SU-DHL-6 (cell line): ENCODE data around the gene UBE2E2.

Experiments used
- H2AFZ ChIP-seq: fragments of 200-600 bp; sonication (generic); 2 replicates; pipeline ENCODE4 v1.6.1; 2014; ENCODE audit warnings: low read depth, mild to moderate bottlenecking, moderate library complexity, mixed read lengths, antibody characterized with exemption, low read length; ENCODE audit not compliant: severe bottlenecking
- H3F3A ChIP-seq: fragments of 200-600 bp; shearing (Covaris generic); 2 replicates; pipeline ENCODE4 v1.6.0; 2016; ENCODE audit warnings: antibody characterized with exemption, mild to moderate bottlenecking; ENCODE audit not compliant: insufficient read depth
- H3K27ac ChIP-seq: fragments of 200-600 bp; sonication (generic); 2 replicates; pipeline ENCODE4 v1.5.1; 2016; ENCODE audit warnings: low read depth, mild to moderate bottlenecking, low read length, moderate library complexity, mixed read lengths
- H3K27me3 ChIP-seq: fragments of 200-600 bp; sonication (generic), shearing (Covaris generic); 2 replicates; pipeline ENCODE4 v1.6.0; 2014; ENCODE audit warnings: mild to moderate bottlenecking, low read length
- H3K36me3 ChIP-seq: fragments of 200-600 bp; sonication (generic); 2 replicates; pipeline ENCODE4 v1.6.1; 2014; ENCODE audit warnings: mild to moderate bottlenecking, low read length, mixed read lengths
- H3K4me2 ChIP-seq: fragments of 300-600, 200-600 bp; shearing (Covaris generic), sonication (generic); 2 replicates; pipeline ENCODE4 v1.6.0; 2014; ENCODE audit warnings: low read length, low read depth, mild to moderate bottlenecking; ENCODE audit not compliant: poor library complexity, severe bottlenecking
- H3K4me3 ChIP-seq: fragments of 200-600 bp; sonication (generic); 2 replicates; pipeline ENCODE4 v1.5.1; 2014; ENCODE audit warnings: antibody characterized with exemption, low read length, mild to moderate bottlenecking, mixed read lengths; ENCODE audit not compliant: insufficient read depth, poor library complexity, severe bottlenecking
- H3K79me2 ChIP-seq: fragments of 200-600 bp; sonication (generic); 2 replicates; pipeline ENCODE4 v1.6.1; 2014; ENCODE audit warnings: mild to moderate bottlenecking, low read length, moderate library complexity; ENCODE audit not compliant: insufficient read depth
- H3K9ac ChIP-seq: fragments of 200-600 bp; sonication (generic); 2 replicates; pipeline ENCODE4 v1.7.0; 2014; ENCODE audit warnings: mild to moderate bottlenecking, low read length
- H3K9me2 ChIP-seq: fragments of 200-600 bp; sonication (generic); replicated peaks from 2 replicates; pipeline ENCODE4 v1.6.1; 2014; ENCODE audit warnings: low read length; ENCODE audit not compliant: insufficient read depth
- H3K9me3 ChIP-seq: fragments of 200-600 bp; sonication (generic); 2 replicates; pipeline ENCODE4 v1.6.1; 2014; ENCODE audit warnings: low read length, mixed read lengths; ENCODE audit not compliant: insufficient read depth
- H4K20me1 ChIP-seq: fragments of 200-600 bp; sonication (generic); 2 replicates; pipeline ENCODE4 v1.6.1; 2014; ENCODE audit warnings: low read depth, mild to moderate bottlenecking, antibody characterized with exemption, low read length, moderate library complexity, mixed read lengths
- EZH2phosphoT487 ChIP-seq: fragments of 200-600 bp; sonication (generic), shearing (Covaris generic); conservative IDR thresholded peaks from 2 replicates; pipeline ENCODE4 v1.6.1; 2018; ENCODE audit warnings: mild to moderate bottlenecking, antibody characterized with exemption, low read length, moderate library complexity, mixed read lengths
- TF ChIP-seq, protein P1 (sequence below): fragments of 200-600 bp; sonication (generic); IDR thresholded peaks from one replicate; pipeline ENCODE4 v1.5.1; 2017; ENCODE audit warnings: antibody characterized with exemption, mild to moderate bottlenecking, low read length, moderate library complexity; ENCODE audit not compliant: insufficient read depth, poor library complexity, severe bottlenecking

UBE2E2 gene

DNA sequence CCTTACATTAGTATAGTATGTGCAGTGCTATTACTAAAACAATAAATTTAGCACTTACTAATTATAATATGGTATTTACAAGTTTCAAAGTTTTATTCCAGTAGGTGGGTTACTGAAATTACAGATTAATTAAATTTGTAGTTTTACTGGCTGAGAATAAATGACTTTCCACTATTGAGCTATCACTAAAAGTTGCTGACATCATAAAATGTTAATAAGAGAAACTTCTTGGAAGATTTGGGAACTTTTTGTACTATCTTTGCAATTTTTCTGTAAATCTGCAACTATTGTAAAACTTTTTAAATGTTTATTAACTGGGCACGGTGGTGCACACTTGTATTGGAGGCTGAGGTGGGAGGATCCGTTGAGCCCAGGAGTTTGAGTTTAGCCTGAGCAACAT is 247.7 kb downstream of the UBE2E2 start:
- Histone ChIP-seq H3K9me3 (no peaks in the 10 kb centered on the region), H3K27ac (no peak overlapping the region), H4K20me1 (0 out of 2 replicates have a peak, but pooled peaks cover 11% of the 10 kb centered on the region), H2AFZ (no peak overlapping the region), H3K4me3 (no peak overlapping the region), H3K9me2 (no peaks in the 10 kb centered on the region), H3K79me2 (no peaks in the 10 kb centered on the region), H3K9ac (no peak overlapping the region), H3K36me3 (no peaks in the 10 kb centered on the region), H3F3A (no peaks in the 10 kb centered on the region), H3K27me3 (no peaks in the 10 kb centered on the region), H3K4me2 (no peak overlapping the region)
- TF ChIP-seq, protein P1, sequence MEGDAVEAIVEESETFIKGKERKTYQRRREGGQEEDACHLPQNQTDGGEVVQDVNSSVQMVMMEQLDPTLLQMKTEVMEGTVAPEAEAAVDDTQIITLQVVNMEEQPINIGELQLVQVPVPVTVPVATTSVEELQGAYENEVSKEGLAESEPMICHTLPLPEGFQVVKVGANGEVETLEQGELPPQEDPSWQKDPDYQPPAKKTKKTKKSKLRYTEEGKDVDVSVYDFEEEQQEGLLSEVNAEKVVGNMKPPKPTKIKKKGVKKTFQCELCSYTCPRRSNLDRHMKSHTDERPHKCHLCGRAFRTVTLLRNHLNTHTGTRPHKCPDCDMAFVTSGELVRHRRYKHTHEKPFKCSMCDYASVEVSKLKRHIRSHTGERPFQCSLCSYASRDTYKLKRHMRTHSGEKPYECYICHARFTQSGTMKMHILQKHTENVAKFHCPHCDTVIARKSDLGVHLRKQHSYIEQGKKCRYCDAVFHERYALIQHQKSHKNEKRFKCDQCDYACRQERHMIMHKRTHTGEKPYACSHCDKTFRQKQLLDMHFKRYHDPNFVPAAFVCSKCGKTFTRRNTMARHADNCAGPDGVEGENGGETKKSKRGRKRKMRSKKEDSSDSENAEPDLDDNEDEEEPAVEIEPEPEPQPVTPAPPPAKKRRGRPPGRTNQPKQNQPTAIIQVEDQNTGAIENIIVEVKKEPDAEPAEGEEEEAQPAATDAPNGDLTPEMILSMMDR: no peak
- TF ChIP-seq EZH2phosphoT487: no peak

GRCh38 chr3:23452408-23452807 is 249.3 kb downstream of the UBE2E2 start:
- no peaks in the 10 kb centered on the region for H3K79me2 ChIP-seq
- H3K4me3 ChIP-seq: no peak overlapping the region
- H3K9me3 ChIP-seq: no peaks in the 10 kb centered on the region
- 0 out of 2 replicates have a peak, but pooled peaks cover 9% of the 10 kb centered on the region for H4K20me1 ChIP-seq
- no peaks in the 10 kb centered on the region for H3K9me2 ChIP-seq
- no peak overlapping the region for H3K27ac ChIP-seq
- H2AFZ ChIP-seq: no peak overlapping the region
- no peaks in the 10 kb centered on the region for H3K27me3 ChIP-seq
- H3K9ac ChIP-seq: no peak overlapping the region
- no peak for TF ChIP-seq EZH2phosphoT487
- TF ChIP-seq, protein P1: no peak
- H3K4me2 ChIP-seq: no peak overlapping the region
- H3F3A ChIP-seq: no peaks in the 10 kb centered on the region
- H3K36me3 ChIP-seq: no peaks in the 10 kb centered on the region

- Histone ChIP-seq H3K36me3 (no peaks in the 10 kb centered on the region), H4K20me1 (0 out of 2 replicates have a peak, but pooled peaks cover 8% of the 10 kb centered on the region), H3K9me2 (no peaks in the 10 kb centered on the region), H3K9ac (no peak overlapping the region), H3K27ac (no peak overlapping the region), H3K79me2 (no peaks in the 10 kb centered on the region), H3K4me2 (no peak overlapping the region), H2AFZ (no peak overlapping the region), H3K27me3 (no peaks in the 10 kb centered on the region), H3F3A (no peaks in the 10 kb centered on the region), H3K4me3 (no peak overlapping the region), H3K9me3 (no peaks in the 10 kb centered on the region)
- no peak for TF ChIP-seq EZH2phosphoT487
- TF ChIP-seq, protein P1: no peak
Observed at GRCh38 chr3:23455084-23455483, 252.0 kb downstream of the UBE2E2 start.

GRCh38 chr3:23455775-23456174 is 252.6 kb downstream of the UBE2E2 start:
- no peak overlapping the region for H3K27ac ChIP-seq
- H3K9me3 ChIP-seq: no peaks in the 10 kb centered on the region
- H4K20me1 ChIP-seq: 0 out of 2 replicates have a peak, but pooled peaks cover 8% of the 10 kb centered on the region
- no peaks in the 10 kb centered on the region for H3K79me2 ChIP-seq
- H2AFZ ChIP-seq: no peak overlapping the region
- H3K4me2 ChIP-seq: no peak overlapping the region
- TF ChIP-seq, protein P1: no peak
- TF ChIP-seq EZH2phosphoT487: no peak
- H3K9me2 ChIP-seq: no peaks in the 10 kb centered on the region
- no peaks in the 10 kb centered on the region for H3F3A ChIP-seq
- H3K4me3 ChIP-seq: no peak overlapping the region
- H3K36me3 ChIP-seq: no peaks in the 10 kb centered on the region
- H3K27me3 ChIP-seq: no peaks in the 10 kb centered on the region
- no peak overlapping the region for H3K9ac ChIP-seq
